ENCODE results near the gene SMIM28.
"Not testable (repeated sequence)": the region's sequence is repeated elsewhere in the genome, so short reads cannot be mapped to it uniquely, and the experiment has no call there.

The SMIM28 gene

GRCh38 chr6:138410048-138410735, 32.5 kb downstream of the SMIM28 start:
- DNase-seq = no peak

GRCh38 chr6:138410972-138411880, 33.5 kb downstream of the SMIM28 start:
- DNase-seq = no peak

GRCh38 chr6:138415125-138415524, 37.4 kb downstream of the SMIM28 start:
- no peak for DNase-seq

- no peak for DNase-seq
These were observed 38.5 kb downstream of the SMIM28 start for GRCh38 chr6:138416206-138416605.

- DNase-seq = no peak
These were observed 39.9 kb downstream of the SMIM28 start for GRCh38 chr6:138417493-138418117.

GRCh38 chr6:138418118-138418742, 40.5 kb downstream of the SMIM28 start:
- no peak for DNase-seq

GRCh38 chr6:138419766-138420165, 42.1 kb downstream of the SMIM28 start:
- DNase-seq = no peak

GRCh38 chr6:138420356-138420755, 42.7 kb downstream of the SMIM28 start:
- DNase-seq = no peak

- no peak for DNase-seq
These were observed 43.4 kb downstream of the SMIM28 start for GRCh38 chr6:138421089-138421488.

- no peak for DNase-seq
These were observed 43.9 kb downstream of the SMIM28 start for GRCh38 chr6:138421608-138422007.

GRCh38 chr6:138422861-138423260, 45.2 kb downstream of the SMIM28 start:
- DNase-seq = no peak

- no peak for DNase-seq
These were observed 46.5 kb downstream of the SMIM28 start for GRCh38 chr6:138424004-138424904.

GRCh38 chr6:138425256-138425655, 47.6 kb downstream of the SMIM28 start:
- not testable (repeated sequence) for DNase-seq

- no peak for DNase-seq
These were observed 48.9 kb downstream of the SMIM28 start for GRCh38 chr6:138426500-138427123.

GRCh38 chr6:138427701-138428100, 50.0 kb downstream of the SMIM28 start:
- no peak for DNase-seq

- DNase-seq = no peak
These were observed 51.4 kb downstream of the SMIM28 start for GRCh38 chr6:138428944-138429598.

- no peak for DNase-seq
These were observed 52.1 kb downstream of the SMIM28 start for GRCh38 chr6:138429761-138430160.

GRCh38 chr6:138430361-138431145, 52.8 kb downstream of the SMIM28 start:
- no peak for DNase-seq

- DNase-seq = no peak
These were observed 53.8 kb downstream of the SMIM28 start for GRCh38 chr6:138431256-138432062.

GRCh38 chr6:138432063-138432356, 54.3 kb downstream of the SMIM28 start:
- no peak for DNase-seq

All from activated CD8-positive, alpha-beta memory T cell treated with anti-CD3 and anti-CD28 coated beads for 24 hours (primary cell).